H9 (cell line): Measurements from ENCODE around the gene CALM1. TPM values are rescaled to one million over a fixed set of nuclear protein-coding genes. Genes with fewer than 3 reads are reported as not detected.

Source experiments
- DNase-seq: peaks from one replicate; pipeline ENCODE4 v3.0.0-alpha.2; 2017
- H2AFZ ChIP-seq: one replicate; pipeline ENCODE4 v1.6.1; 2013; ENCODE audit warnings: mild to moderate bottlenecking, low read length, control low read depth, moderate library complexity
- H2AK5ac ChIP-seq: 2 replicates; pipeline ENCODE4 v1.6.1; 2013; ENCODE audit warnings: low read length, control low read depth, mixed read lengths; ENCODE audit not compliant: insufficient read length
- H2BK120ac ChIP-seq: one replicate; pipeline ENCODE4 v1.6.1; 2013; ENCODE audit warnings: low read depth, mild to moderate bottlenecking, low read length, control low read depth, inconsistent platforms; ENCODE audit not compliant: poor library complexity, severe bottlenecking
- H2BK12ac ChIP-seq: 2 replicates; pipeline ENCODE4 v1.6.1; 2013; ENCODE audit warnings: low read length, control low read depth, mixed read lengths, low read depth; ENCODE audit not compliant: insufficient read length
- H2BK15ac ChIP-seq: 2 replicates; pipeline ENCODE4 v1.6.1; 2013; ENCODE audit warnings: low read depth, low read length, control low read depth
- H2BK20ac ChIP-seq: one replicate; pipeline ENCODE4 v1.6.1; 2013; ENCODE audit warnings: low read depth, mild to moderate bottlenecking, low read length, control low read depth, inconsistent platforms; ENCODE audit not compliant: poor library complexity, severe bottlenecking
- H2BK5ac ChIP-seq: 2 replicates; pipeline ENCODE4 v1.6.1; 2013; ENCODE audit warnings: low read length, control low read depth, mixed read lengths; ENCODE audit not compliant: insufficient read length
- H3K14ac ChIP-seq: 2 replicates; pipeline ENCODE4 v1.6.1; 2013; ENCODE audit warnings: low read length, control low read depth; ENCODE audit not compliant: insufficient read depth
- H3K18ac ChIP-seq: 2 replicates; pipeline ENCODE4 v1.6.1; 2013; ENCODE audit warnings: low read depth, mild to moderate bottlenecking, mixed read lengths, low read length, control low read depth; ENCODE audit not compliant: insufficient read length
- H3K23ac ChIP-seq: 2 replicates; pipeline ENCODE4 v1.6.1; 2013; ENCODE audit warnings: low read length, control low read depth, mixed read lengths, low read depth; ENCODE audit not compliant: insufficient read length
- H3K23me2 ChIP-seq: 2 replicates; pipeline ENCODE4 v1.6.1; 2013; ENCODE audit warnings: low read depth, mild to moderate bottlenecking, mixed read lengths, low read length, control low read depth; ENCODE audit not compliant: insufficient read length, poor library complexity, severe bottlenecking
- H3K27ac ChIP-seq: 2 replicates; pipeline ENCODE4 v1.5.1; 2013; ENCODE audit warnings: low read length, control low read depth, mixed read lengths, low read depth; ENCODE audit not compliant: insufficient read length
- H3K27me3 ChIP-seq: 2 replicates; pipeline ENCODE4 v1.6.1; 2013; ENCODE audit warnings: low read length, control low read depth, inconsistent platforms; ENCODE audit not compliant: insufficient read depth
- H3K4ac ChIP-seq: 2 replicates; pipeline ENCODE4 v1.6.1; 2013; ENCODE audit warnings: low read depth, mild to moderate bottlenecking, control low read depth, inconsistent platforms, low read length, moderate library complexity
- H3K4me1 ChIP-seq: 2 replicates; pipeline ENCODE4 v1.6.1; 2013; ENCODE audit warnings: low read length, control low read depth, inconsistent platforms; ENCODE audit not compliant: insufficient read depth
- H3K4me2 ChIP-seq: 2 replicates; pipeline ENCODE4 v1.6.1; 2013; ENCODE audit warnings: low read length, control low read depth, mixed read lengths; ENCODE audit not compliant: insufficient read length, insufficient read depth
- H3K56ac ChIP-seq: 2 replicates; pipeline ENCODE4 v1.6.1; 2013; ENCODE audit warnings: low read depth, mild to moderate bottlenecking, mixed read lengths, low read length, control low read depth; ENCODE audit not compliant: insufficient read length
- H3K79me1 ChIP-seq: 2 replicates; pipeline ENCODE4 v1.6.1; 2013; ENCODE audit warnings: low read depth, mild to moderate bottlenecking, moderate library complexity, low read length, control low read depth, inconsistent platforms; ENCODE audit not compliant: insufficient read depth, poor library complexity, severe bottlenecking
- H3K79me2 ChIP-seq: 2 replicates; pipeline ENCODE4 v1.6.1; 2013; ENCODE audit warnings: low read length, control low read depth, inconsistent platforms; ENCODE audit not compliant: insufficient read depth
- H3K9ac ChIP-seq: 2 replicates; pipeline ENCODE4 v1.6.1; 2013; ENCODE audit warnings: low read length, control low read depth, mixed read lengths; ENCODE audit not compliant: insufficient read length; ENCODE audit errors: extremely low read depth
- H3K9me3 ChIP-seq: one replicate; pipeline ENCODE4 v1.6.1; 2013; ENCODE audit warnings: low read depth, low read length, inconsistent platforms; ENCODE audit not compliant: control insufficient read depth
- H3T11ph ChIP-seq: one replicate; pipeline ENCODE4 v1.6.1; 2013; ENCODE audit warnings: mild to moderate bottlenecking, low read length, control low read depth, inconsistent platforms
- H4K20me1 ChIP-seq: one replicate; pipeline ENCODE4 v1.6.1; 2013; ENCODE audit not compliant: control insufficient read depth, insufficient read length, insufficient read depth
- H4K5ac ChIP-seq: 2 replicates; pipeline ENCODE4 v1.6.1; 2013; ENCODE audit warnings: low read depth, mild to moderate bottlenecking, mixed read lengths, low read length, control low read depth; ENCODE audit not compliant: insufficient read length
- H4K8ac ChIP-seq: replicated peaks from 2 replicates; pipeline ENCODE4 v1.6.1; 2013; ENCODE audit warnings: low read length, control low read depth, mixed read lengths, low read depth; ENCODE audit not compliant: insufficient read length
- H4K91ac ChIP-seq: 2 replicates; pipeline ENCODE4 v1.6.1; 2013; ENCODE audit warnings: low read depth, mild to moderate bottlenecking, moderate library complexity, mixed read lengths, low read length, control low read depth; ENCODE audit not compliant: insufficient read length
- H3K27ac Mint-ChIP-seq, 3 experiments: 2 replicates in 2 of 3; 3 replicates in 1 of 3; pipeline ENCODE4 v1.8.0; 2020 to 2021; ENCODE audit warnings: mixed read lengths in 3 of 3, mild to moderate bottlenecking in 1 of 3, moderate library complexity in 1 of 3
- H3K27me3 Mint-ChIP-seq: 2 replicates; pipeline ENCODE4 v1.8.0; 2021; ENCODE audit warnings: low read depth, mild to moderate bottlenecking, moderate library complexity, mixed read lengths
- H3K36me3 Mint-ChIP-seq, 3 experiments: 2 replicates in 2 of 3; 3 replicates in 1 of 3; pipeline ENCODE4 v1.8.0; 2020 to 2021; ENCODE audit warnings: low read depth in 3 of 3, mixed read lengths in 3 of 3; ENCODE audit not compliant: insufficient read depth in 1 of 3
- H3K4me1 Mint-ChIP-seq, 2 experiments: 2 replicates each; pipeline ENCODE4 v1.8.0; 2020; ENCODE audit warnings: mixed read lengths in 2 of 2
- H3K4me3 Mint-ChIP-seq, 2 experiments: 2 replicates in 1 of 2; 3 replicates in 1 of 2; pipeline ENCODE4 v1.8.0; 2020 to 2021; ENCODE audit warnings: mild to moderate bottlenecking in 2 of 2, mixed read lengths in 2 of 2, moderate library complexity in 1 of 2
- H3K9me3 Mint-ChIP-seq, 2 experiments: 2 replicates in 1 of 2; 3 replicates in 1 of 2; pipeline ENCODE4 v1.8.0; 2020; ENCODE audit warnings: mild to moderate bottlenecking in 2 of 2, mixed read lengths in 2 of 2, moderate library complexity in 1 of 2
- WGBS: extraction: QIAGEN DNeasy Blood & Tissue Kit; methylation state at CpG from one replicate; pipeline ENCODE4 v1.1.7; 2013; ENCODE audit warnings: missing lambda C conversion rate, low lambda C conversion rate, mixed read lengths; ENCODE audit not compliant: insufficient read length; ENCODE audit errors: extremely low coverage; 5-methylcytosine and 5-hydroxymethylcytosine counted together
- total RNA-seq: library from RNA; stranded (reverse); gene quantifications from 2 replicates; pipeline ENCODE4 v1.2.1, GENCODE V29; 2021
- TF ChIP-seq, protein P1 (sequence below): fragments of 200-600 bp; sonication (generic); conservative IDR thresholded peaks from 3 replicates; pipeline ENCODE4 v1.8.0; 2021; ENCODE audit warnings: antibody characterized with exemption, mild to moderate bottlenecking

Gene CALM1
- total RNA-seq, 1 experiment from 2014 or later: 354 TPM

DNA sequence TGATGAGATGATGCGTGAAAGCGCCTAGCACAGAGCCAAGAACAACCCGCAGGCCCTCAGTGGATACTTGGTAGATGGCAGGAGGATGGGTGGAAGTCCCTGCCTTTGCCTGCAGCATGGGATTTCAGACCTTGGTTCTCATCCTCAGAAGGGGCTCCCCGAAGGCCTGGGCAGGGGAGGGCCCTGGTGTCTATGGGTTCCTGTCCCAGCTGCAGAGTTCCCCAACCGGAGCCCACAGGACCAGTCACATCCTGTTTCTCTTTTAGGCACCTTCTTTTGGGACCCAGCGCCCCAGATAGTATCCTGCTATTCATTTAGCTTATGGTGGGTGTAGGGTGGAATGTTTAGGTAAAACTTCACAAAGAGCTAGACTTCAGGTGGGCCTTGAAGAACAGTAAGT lies 55.5 kb downstream of the CALM1 start:
- Histone ChIP-seq H2BK5ac (no peak overlapping the region), H4K91ac (no peak overlapping the region), H2BK120ac (no peak overlapping the region), H4K8ac (no peak overlapping the region), H2AK5ac (no peak overlapping the region), H2BK20ac (no peak overlapping the region), H3K79me2 (no peaks in the 10 kb centered on the region; the same call in 1 of the 2 replicates), H3K27ac (no peak overlapping the region), H3K9me3 (no peaks in the 10 kb centered on the region), H3K23ac (no peak overlapping the region), H2AFZ (no peak overlapping the region), H2BK15ac (no peak overlapping the region), H3K4me2 (no peak overlapping the region), H3K4me1 (peaks cover 3% of the 10 kb centered on the region; the same call in 1 of the 2 replicates), H2BK12ac (no peak overlapping the region), H4K20me1 (no peaks in the 10 kb centered on the region), H4K5ac (no peak overlapping the region), H3K14ac (no peak overlapping the region), H3K27me3 (no peaks in the 10 kb centered on the region; the same call in 1 of the 2 replicates), H3T11ph (no peak overlapping the region), H3K79me1 (no peaks in the 10 kb centered on the region), H3K56ac (no peak overlapping the region), H3K18ac (no peak overlapping the region), H3K4ac (no peak overlapping the region), H3K23me2 (no peaks in the 10 kb centered on the region), H3K9ac (no peak overlapping the region)
- H3K9me3 Mint-ChIP-seq: peaks cover 0 to 2% of the 10 kb centered on the region in 2 experiments; a peak in 4 of 5 replicates
- H3K4me3 Mint-ChIP-seq: no peak overlapping the region
- peaks cover 10 to 18% of the 10 kb centered on the region in 2 experiments for H3K4me1 Mint-ChIP-seq
- no peak overlapping the region for H3K27ac Mint-ChIP-seq
- H3K27me3 Mint-ChIP-seq: peaks cover 2% of the 10 kb centered on the region
- TF ChIP-seq, protein P1, sequence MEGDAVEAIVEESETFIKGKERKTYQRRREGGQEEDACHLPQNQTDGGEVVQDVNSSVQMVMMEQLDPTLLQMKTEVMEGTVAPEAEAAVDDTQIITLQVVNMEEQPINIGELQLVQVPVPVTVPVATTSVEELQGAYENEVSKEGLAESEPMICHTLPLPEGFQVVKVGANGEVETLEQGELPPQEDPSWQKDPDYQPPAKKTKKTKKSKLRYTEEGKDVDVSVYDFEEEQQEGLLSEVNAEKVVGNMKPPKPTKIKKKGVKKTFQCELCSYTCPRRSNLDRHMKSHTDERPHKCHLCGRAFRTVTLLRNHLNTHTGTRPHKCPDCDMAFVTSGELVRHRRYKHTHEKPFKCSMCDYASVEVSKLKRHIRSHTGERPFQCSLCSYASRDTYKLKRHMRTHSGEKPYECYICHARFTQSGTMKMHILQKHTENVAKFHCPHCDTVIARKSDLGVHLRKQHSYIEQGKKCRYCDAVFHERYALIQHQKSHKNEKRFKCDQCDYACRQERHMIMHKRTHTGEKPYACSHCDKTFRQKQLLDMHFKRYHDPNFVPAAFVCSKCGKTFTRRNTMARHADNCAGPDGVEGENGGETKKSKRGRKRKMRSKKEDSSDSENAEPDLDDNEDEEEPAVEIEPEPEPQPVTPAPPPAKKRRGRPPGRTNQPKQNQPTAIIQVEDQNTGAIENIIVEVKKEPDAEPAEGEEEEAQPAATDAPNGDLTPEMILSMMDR: no peak
- H3K36me3 Mint-ChIP-seq: no peaks in the 10 kb centered on the region
- no peak for DNase-seq
- no CpG with 5 or more reads among the region's 6 CpGs for WGBS
